IPS-18c (cell line): ENCODE results near the gene CUL4A.

Experiments used
- H3K4me3 ChIP-seq: 2 replicates; pipeline ENCODE4 v1.7.0; 2013; ENCODE audit warnings: low read depth, mild to moderate bottlenecking, low read length, moderate library complexity; ENCODE audit not compliant: insufficient read depth
- H3K9me3 ChIP-seq: one replicate; pipeline ENCODE4 v1.6.1; 2013; ENCODE audit warnings: mild to moderate bottlenecking, low read length, moderate library complexity; ENCODE audit not compliant: control insufficient read depth, insufficient read depth

CUL4A gene

DNA sequence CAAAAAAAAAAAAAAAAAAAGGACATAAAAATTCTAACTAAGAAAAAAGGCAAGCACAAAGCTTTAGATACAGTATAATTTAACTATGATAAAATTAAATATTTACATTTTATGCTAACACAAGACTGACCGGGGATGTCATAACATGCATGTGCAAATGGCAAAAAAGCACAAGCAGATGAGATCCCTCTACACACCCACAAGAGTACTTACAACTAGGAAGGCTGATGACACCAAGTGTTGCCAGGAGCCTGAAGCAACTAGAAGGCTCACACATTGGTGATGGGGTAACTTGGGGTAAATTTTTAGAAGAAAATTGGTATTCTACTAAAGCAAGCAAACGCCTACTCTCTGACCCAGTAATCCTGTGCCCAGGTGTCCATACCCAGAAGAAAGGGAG is 7.6 kb upstream of the CUL4A start:
- H3K4me3 ChIP-seq: no peak overlapping the region
- H3K9me3 ChIP-seq: no peaks in the 10 kb centered on the region

DNA sequence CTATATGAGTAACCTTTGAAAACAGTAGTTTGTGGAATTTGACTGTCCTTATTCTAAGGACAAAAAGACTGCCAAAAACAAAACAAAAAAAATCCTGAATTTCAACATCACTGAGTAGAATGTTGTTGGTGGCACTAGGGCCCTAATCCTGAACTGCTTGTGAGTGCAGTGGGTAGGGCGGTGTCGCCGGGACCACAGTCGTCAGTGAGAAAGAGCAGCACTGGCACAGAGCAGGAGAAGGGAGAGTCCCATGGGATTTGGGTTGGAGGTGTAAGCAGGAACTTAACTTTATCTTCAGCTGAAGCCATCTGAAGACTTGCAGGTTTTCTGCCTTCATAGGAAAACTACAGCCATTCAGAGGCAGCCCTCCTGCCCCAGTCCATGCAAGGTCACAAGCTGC is 6.5 kb upstream of the CUL4A start:
- no peak overlapping the region for H3K4me3 ChIP-seq

DNA sequence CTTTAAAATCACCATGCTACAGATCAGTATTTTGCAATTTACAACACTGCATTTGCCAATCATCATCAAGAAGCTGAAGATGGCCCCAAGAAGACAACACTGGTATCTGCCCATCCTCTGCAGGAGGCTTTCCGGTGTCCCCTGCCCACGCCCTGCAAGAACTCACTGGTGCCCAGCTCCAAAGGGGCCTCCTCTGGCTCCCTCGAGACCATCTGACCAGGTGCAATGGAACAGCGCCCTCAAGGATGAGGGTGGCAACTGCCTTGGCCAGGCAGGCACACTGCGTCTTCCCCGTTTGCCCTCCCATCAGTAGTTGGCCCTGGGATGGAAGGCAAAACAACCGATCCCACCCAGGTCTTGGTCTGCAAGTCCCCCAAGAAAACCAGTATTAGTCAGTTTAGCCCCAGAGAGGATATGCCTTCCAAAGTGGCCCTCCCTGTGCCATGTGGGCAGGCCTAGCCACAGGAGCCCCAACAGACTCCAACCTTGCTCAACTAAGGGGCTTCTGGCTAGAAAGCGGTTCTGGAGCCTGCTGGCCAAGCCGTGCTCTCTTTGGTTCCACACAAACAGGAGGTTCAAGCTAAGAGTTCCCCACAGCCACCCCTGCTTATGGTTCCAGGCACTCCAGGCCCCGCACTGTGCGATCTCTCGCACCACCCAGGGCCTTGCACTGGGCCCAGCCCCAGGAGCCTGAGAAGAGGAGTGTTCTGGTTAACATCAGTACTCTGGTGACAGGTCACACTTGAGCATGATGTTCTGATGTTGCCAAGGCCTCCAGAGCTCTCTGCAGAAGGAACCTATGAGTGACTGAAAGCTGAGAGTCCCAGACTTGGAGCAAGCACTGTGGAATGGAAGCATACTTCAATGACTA is 5.7 kb upstream of the CUL4A start:
- Histone ChIP-seq H3K4me3 (no peak overlapping the region), H3K9me3 (no peaks in the 10 kb centered on the region)

More for the DNA sequence above, 6.5 kb upstream of the CUL4A start:
- H3K9me3 ChIP-seq: no peaks in the 10 kb centered on the region

DNA sequence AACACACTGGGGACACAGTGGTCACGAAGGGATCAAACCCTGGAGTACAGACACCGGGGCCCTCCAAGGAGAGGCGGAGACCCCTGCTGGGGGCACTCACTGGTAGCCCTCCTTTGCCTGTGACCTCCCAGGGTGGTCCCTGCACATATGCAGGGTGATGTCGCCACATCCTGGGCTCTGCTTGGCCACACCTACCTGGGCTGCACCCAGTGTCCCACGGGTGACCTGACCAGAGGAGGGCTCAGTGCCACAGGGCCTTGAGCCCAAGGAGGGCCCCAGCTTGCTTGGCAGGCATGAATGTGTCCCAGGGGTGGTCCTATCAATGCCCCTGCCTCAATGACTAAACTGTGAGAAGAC is 5.1 kb upstream of the CUL4A start:
- Histone ChIP-seq H3K9me3 (no peaks in the 10 kb centered on the region), H3K4me3 (no peak overlapping the region)

DNA sequence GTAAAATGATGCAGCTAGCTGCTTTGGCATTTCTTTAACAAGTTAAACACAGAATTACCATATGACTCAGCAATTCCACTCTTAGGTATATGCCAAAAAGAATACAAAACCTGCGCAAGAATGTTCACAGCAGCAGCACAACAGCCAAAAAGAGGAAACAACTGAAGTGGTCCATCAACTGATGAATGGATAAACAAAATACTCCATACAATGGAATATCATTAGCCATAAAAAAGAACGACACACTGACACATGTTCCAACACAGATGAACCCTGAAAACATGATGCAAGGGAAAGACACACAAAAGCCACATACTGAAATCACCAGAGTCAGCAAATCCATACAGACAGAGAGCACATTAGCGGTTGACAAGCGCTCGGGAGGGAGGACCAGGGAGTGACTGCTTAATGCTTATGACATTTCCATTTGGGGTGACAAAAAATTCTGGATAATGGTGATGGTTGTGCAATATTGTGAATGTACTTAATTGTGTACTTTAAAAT is 3.9 kb upstream of the CUL4A start:
- Histone ChIP-seq H3K4me3 (no peak overlapping the region), H3K9me3 (no peaks in the 10 kb centered on the region)

DNA sequence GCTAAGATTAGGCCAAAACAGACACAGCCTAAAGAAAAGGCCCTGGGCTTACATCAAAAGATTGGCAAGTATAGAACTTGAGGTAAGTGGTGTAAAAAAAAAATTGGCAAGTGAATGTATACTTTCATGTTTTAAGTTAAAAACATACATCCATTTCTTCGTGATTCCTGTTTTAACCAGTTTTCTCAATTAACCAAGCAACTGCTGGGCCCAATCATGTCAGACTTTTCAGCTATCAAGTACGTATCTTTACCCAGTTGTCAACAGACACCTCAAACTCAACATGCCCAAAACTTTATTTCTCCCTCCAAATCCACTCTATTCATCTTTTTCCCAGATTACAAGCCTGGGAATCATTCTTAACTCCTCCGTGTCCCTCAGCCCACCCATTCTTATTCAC is 2.0 kb upstream of the CUL4A start:
- H3K9me3 ChIP-seq: no peaks in the 10 kb centered on the region

DNA sequence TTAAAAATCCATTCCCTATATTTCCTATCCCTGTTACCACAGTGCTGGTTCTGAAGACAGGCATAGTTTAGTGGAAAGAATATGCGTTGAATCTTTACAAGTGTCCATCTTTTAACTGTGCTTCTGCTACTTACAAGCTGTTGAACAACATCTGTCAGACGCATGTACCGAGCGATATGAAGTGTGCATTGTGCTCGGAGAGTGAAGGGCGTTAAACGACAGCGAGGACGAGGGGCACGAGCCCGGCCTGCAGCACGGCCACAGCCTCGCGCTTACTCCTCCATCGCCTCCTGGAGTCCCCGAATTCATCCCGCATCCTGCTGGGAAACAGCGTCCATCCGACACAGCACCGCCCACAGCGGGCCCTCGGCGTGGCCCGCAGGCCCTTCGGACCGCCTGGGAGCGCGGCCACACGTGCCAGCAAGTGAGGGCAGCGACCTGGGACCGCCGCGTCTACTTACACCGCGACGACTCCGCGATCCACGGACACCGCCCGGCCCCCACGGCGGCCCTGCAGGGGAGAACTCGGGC is 1.5 kb upstream of the CUL4A start:
- H3K9me3 ChIP-seq: no peaks in the 10 kb centered on the region
- H3K4me3 ChIP-seq: peak overlapping the region; percentile 98

More for the DNA sequence above, 2.0 kb upstream of the CUL4A start:
- peak overlapping the region; percentile 98 for H3K4me3 ChIP-seq

DNA sequence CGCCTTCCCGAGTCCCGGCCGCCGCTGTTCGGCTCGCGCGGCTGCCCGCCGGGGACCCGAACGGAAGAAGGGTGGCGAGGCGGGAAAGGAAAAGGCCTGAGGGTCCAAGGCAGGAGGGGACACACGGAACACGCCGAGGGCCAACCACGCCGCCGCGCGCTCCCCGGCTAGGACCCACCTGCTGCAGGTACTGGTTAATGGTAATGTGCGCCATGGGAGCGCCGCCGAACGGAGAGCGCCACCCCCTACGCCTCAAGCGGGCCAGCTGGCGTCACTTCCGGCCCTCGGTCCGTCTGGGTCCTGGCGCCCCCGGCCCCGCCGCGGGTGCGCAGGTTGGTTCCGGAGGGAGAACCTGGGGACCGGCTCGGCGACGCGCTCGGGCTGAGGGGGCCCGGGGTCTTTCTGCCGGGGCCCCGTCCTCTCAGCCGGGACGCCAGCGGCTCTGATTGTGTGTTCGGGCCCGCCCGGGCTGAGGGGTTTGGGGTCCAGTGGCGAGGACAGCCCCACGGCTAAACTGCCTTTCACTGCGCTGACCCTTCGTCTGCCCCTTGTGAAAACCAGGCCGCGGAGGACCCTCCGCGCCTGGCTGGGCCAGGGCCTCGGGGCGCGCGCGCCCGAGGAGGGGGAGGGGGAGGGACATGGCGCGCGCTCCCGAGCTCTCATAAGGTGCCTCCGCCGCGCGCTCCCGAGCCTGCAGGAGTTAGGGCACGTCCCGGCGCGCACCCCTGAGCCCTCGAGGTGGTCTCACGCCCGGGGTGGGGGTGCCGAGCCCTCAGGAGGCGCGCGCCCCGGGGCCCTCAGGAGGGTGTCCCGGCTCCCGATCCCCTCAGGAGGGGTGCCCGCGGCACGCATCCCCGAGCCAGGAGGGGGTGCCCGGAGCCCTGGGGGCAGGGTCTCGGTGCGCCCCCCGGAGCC is 735 bp upstream of the CUL4A start, which contains the start of gene PCID2:
PCID2 (minus strand) TSS at position 249 of the 915 bp plus-strand sequence; CDS start at position 214, 35 bp downstream.
- peak within 1 kb of the TSS; percentile 98 for H3K4me3 ChIP-seq
- no peaks in the 10 kb centered on the region for H3K9me3 ChIP-seq

DNA sequence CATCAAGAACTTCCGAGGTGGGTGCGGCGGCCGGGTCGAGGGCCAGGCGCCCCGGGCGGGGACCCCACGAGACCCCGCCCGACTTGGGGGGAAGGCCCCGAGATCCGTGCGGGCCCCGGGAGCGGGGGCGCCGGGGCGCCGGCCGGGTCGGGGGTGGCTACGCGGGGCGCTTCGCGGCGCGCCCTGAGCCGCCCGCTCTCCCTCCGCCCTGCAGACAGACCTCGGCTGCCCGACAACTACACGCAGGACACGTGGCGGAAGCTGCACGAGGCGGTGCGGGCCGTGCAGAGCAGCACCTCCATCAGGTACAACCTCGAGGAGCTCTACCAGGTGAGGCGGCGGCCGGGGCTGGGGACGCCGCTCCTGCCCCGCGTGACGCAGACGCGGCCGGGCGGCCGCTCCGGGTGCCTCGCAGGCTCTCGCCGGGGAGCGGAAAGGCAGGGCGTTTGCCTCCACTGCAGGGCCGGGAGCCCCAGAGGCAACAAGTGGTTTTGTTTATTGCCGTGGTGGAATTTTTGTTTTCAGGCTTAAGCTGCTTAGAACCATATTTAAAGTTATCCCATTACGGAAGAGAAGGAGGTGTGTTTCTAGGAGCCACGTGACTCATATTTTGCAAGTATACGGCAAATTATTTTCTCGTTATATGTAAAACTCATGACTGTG is 477 bp downstream of the CUL4A start:
- Histone ChIP-seq H3K4me3 (peak overlapping the region; percentile 93), H3K9me3 (no peaks in the 10 kb centered on the region)

DNA sequence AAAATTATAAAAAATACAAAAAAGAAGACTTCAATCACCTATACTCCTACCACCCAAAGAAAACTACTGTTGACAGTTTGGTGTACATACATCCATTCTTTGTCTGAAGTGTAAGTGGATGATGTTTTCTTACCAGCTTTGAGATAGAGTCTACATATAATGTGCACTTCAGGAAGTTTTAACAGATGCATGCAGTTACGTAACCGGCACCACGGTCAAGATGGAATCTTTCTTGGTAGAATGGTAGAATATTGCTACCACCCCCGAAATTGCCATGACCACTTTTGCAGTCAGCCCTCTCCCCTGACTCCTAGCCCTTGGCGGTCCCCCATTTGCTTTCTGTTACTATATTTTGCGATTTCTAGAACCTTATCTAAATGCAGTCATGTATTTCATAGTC is 1.4 kb downstream of the CUL4A start:
- H3K4me3 ChIP-seq: no peak overlapping the region
- H3K9me3 ChIP-seq: no peaks in the 10 kb centered on the region

DNA sequence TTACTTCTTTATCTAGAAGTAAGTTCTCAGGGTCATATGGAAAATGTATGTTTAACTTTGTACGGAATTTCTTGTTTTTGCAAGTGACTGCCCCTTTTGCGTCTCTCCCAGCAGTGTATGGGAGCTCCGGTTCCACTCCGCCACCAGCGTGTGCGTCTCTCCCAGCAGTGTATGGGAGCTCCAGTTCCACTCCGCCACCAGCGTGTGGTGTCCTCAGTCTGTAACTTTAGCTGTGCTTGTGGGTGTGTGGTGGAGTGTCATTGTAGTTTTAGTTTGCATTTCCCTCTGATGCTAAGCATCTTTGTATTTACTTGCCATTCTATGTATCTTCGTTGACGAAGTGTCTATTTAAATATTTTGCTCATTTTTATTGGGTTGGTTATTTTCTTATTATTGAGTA is 2.4 kb downstream of the CUL4A start:
- Histone ChIP-seq H3K4me3 (no peak overlapping the region), H3K9me3 (no peaks in the 10 kb centered on the region)

DNA sequence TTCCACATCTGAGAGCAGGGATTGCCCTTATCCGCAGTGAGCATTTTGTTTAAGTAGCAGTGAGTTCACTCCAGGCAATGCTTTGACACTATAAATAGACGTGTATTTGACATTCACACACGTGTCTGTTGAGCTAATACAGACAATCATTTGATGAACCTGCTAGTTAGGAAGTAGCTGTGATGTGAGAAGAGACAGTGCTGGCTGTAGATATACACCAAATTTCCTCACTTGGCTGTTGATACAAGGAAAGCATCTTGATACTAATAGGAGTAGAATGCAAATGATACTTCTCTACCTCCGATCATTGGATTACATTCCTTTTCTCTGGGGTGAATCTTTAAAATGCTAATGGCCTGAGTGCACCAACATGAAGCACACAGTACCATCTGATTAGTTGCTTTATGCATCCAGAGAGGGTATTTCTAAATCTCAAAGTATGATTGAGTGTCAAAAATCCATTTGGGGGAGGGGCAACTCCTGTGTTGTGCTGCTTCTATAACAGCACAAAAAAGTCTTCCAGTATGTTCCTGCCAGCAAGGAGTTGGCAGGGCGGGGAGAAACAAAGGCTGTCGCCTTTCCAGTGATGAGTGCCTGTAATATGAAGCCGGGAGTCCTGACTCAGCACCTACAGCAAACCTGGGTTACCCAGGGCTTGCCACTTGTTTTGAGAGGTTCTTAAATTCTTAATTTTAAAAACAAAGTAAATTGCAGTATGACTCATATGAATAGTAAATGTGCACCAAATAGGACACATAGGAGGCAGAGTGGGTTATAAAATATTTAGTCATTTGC is 7.0 kb downstream of the CUL4A start:
- Histone ChIP-seq H3K4me3 (no peak overlapping the region), H3K9me3 (no peaks in the 10 kb centered on the region)

DNA sequence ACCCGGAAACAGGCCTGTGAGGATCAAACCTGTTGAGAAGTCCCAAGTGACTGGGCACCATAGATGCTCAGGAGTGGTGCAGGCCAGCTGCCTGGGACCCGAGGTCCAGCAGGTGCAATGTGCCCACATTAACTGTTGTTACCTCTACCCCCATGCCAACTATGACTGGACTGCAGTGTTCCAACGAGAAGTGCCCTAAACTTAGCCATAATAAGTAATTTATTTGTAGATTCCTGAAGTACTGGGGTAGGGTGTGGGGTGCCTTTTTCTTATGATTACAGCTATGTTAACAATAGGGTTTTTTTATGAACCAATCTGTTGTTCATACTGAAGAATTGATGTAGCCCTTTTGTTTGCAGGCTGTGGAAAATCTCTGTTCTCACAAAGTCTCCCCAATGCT is 9.2 kb downstream of the CUL4A start:
- H3K4me3 ChIP-seq: no peak overlapping the region

DNA sequence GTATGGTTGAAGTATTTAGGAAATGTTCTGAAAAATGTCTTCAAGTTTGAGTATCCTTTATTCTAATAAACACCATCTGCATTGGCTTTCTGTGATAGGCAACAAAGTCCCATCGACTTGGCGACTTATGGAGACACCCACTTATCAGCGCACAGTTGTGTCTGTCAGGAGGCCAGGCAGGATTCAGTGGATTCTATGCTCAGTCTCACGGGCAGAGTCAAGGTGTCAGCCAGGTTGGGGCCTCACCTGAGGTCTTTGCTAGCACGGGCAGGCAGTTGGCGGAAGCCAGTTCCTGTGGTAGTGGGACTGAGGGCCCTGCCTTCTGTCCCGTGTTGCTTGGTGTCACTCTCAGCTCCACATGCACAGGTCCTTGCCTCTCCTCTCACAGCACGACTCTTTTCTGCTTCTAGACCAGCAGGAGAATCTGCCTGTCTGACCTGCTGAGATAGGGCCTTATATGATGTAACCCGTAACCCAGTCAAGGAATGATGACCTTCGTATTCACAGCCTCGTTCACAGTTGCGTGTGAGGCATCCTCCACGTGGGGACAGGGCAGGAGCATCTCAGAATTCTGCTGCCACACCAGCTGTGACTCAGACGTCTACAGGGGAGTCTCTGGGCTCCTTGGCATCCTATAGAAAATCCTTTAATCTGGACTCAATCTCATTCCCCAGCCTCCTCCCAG is 10.0 kb downstream of the CUL4A start:
- H3K9me3 ChIP-seq: no peaks in the 10 kb centered on the region
- no peak overlapping the region for H3K4me3 ChIP-seq

More for the DNA sequence above, 9.2 kb downstream of the CUL4A start:
- H3K9me3 ChIP-seq: no peaks in the 10 kb centered on the region

DNA sequence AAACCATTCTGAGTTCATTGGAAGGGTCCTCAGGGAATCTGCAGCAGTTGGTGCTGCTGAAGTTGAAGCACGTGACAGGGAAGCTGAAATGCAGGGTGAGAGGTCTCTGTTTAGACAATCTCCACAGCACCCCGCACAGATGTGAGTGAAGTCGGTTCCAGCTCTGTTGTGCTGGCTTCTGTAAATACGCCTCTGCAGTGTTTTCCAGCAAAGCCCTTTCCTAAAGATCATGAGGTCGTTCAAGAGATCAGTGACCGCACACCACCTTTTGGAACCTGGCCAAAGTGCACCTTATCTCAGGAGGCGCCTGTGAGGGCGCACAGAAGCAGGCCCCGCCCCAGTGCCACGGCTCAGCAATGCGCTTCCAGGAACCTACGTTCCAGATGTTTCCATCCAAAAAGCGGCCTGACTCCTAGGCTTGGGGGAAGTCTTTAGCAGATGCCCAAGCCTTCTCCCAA is 10.8 kb downstream of the CUL4A start:
- Histone ChIP-seq H3K9me3 (no peaks in the 10 kb centered on the region), H3K4me3 (no peak overlapping the region)

DNA sequence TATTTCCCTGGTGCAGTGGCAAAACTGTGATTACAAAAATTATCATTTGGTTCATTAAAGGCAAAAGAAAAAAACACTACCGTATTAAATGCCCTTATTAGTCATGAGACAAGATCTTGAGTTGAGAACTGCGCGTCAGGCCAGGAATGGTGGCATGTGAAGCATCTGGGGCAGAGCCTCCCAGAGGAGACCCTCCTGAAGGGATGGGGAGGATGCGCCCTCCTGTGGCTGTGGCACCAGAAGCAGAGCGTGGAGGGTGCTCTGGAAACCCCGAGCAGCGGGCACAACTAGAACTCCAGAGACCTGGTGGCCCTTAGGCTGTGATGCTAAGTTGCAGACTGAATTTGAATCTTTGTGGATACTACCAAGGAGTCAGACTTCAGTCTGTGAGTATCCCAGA is 11.5 kb downstream of the CUL4A start:
- Histone ChIP-seq H3K4me3 (no peak overlapping the region), H3K9me3 (no peaks in the 10 kb centered on the region)
